Measurements from ENCODE around the gene ERFE. TPM values are rescaled to one million over a fixed set of nuclear protein-coding genes. Genes with fewer than 3 reads are reported as not detected.

Gene ERFE
- total RNA-seq, 1 experiment from 2014 or later: 10.3 TPM

- no peak for ATAC-seq
- CTCF ChIA-PET: no interaction called here
These were observed 12.9 kb upstream of the ERFE start for GRCh38 chr2:238145851-238146250.

DNA sequence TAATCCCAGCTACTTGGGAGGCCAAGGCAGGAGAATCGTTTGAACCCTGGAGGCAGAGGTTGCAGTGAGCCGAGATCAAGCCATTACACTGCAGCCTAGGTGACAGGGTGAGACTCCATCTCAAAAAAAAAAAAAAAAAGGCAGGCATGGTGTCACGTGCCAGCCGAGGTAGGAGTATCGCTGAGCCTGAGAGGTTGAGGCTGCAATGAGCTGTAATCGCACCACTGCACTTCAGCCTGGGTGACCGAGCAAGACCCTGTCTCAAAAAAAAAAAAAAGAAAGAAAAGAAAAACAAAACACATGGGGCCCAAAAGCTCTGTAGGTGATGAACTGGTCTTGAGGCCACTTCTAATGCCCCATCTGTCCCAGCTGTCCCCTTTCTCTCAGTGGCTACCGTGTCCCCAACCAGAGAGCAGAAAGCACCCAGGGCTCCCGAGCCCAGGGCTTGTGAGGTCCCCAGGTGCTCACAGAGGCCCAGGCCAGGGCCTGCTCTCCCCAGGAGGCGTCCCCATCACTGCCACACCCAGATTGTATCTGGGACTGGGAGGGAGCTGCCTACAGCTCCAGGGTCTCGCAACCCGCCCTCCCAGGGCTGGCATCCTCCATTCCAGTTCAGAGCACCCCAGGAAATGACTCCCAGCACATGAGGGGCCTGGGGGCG, 11.8 kb upstream of the ERFE start:
- no TSS peak for BruUV-seq (replicated peaks)
- intact Hi-C loops (cut with micrococcal nuclease; ENCODE audit: unreplicated experiment) (no loop called here), in situ Hi-C loops (cut with HindIII; ENCODE audit: low pct_unique_long_range_greater_than_20kb, low sequenced_read_pairs) (no loop called here)
- ChIA-PET CTCF (interaction anchor here (0.7 kb wide), 1 partner anchor 117 kb away, joined by 4 read pairs; no protein-coding TSS in a partner anchor), POLR2A (interaction anchor here (0.6 kb wide), 1 partner anchor 1057 kb away, joined by 6 read pairs; no protein-coding TSS in a partner anchor)
- H3K36me3 ChIP-seq (ENCODE audit: control insufficient read depth, insufficient read depth, low read length): no peaks in the 10 kb centered on the region
- no peak overlapping the region for H3K27ac ChIP-seq (ENCODE audit: low read length)
- DNase-seq (ENCODE audit: low read depth, low spot score) (no peak), ATAC-seq (no peak)
- no peak overlapping the region for H3K4me3 ChIP-seq (ENCODE audit: low read depth in 2 of 2, low read length in 2 of 2)
- no peaks in the 10 kb centered on the region for H3K27me3 ChIP-seq (ENCODE audit: control insufficient read depth, insufficient read depth, low read length)
- no peaks in the 10 kb centered on the region for H3K9me3 ChIP-seq (ENCODE audit: control insufficient read depth, insufficient read depth, low read depth, low read length)
- peaks cover 19% of the 10 kb centered on the region for H3K4me1 ChIP-seq (ENCODE audit: control insufficient read depth, insufficient read depth, low read length)
- no peak for TF ChIP-seq CTCF (IDR thresholded peaks at IDR 0.05)
- no peak for TF ChIP-seq SIN3A (IDR thresholded peaks at IDR 0.05; ENCODE audit: borderline replicate concordance, insufficient read depth, low read depth, low read length)
- no peak for TF ChIP-seq TCF7L2 (IDR thresholded peaks at IDR 0.05; ENCODE audit: low read depth, low read length)
- no peak for TF ChIP-seq REST (IDR thresholded peaks at IDR 0.05; ENCODE audit: insufficient read depth in 1 of 2, low read depth in 2 of 2, low read length in 1 of 2)
- TF ChIP-seq POLR2AphosphoS5 (IDR thresholded peaks at IDR 0.05; ENCODE audit: low read depth, low read length): no peak

More at GRCh38 chr2:238145851-238146250, 12.9 kb upstream of the ERFE start:
- BruUV-seq (replicated peaks): no TSS peak
- Histone ChIP-seq H3K27me3 (ENCODE audit: control insufficient read depth, insufficient read depth, low read length) (no peaks in the 10 kb centered on the region), H3K27ac (ENCODE audit: low read length) (no peak overlapping the region), H3K4me1 (ENCODE audit: control insufficient read depth, insufficient read depth, low read length) (peaks cover 27% of the 10 kb centered on the region), H3K4me3 (ENCODE audit: low read depth in 2 of 2, low read length in 2 of 2) (no peak overlapping the region), H3K36me3 (ENCODE audit: control insufficient read depth, insufficient read depth, low read length) (no peaks in the 10 kb centered on the region), H3K9me3 (ENCODE audit: control insufficient read depth, insufficient read depth, low read depth, low read length) (no peaks in the 10 kb centered on the region)
- intact Hi-C loops (cut with micrococcal nuclease; ENCODE audit: unreplicated experiment): no loop called here
- DNase-seq (ENCODE audit: low read depth, low spot score): no peak
- TF ChIP-seq CTCF (IDR thresholded peaks at IDR 0.05) (no peak), SIN3A (IDR thresholded peaks at IDR 0.05; ENCODE audit: borderline replicate concordance, insufficient read depth, low read depth, low read length) (no peak), REST (IDR thresholded peaks at IDR 0.05; ENCODE audit: insufficient read depth in 1 of 2, low read depth in 2 of 2, low read length in 1 of 2) (no peak), TCF7L2 (IDR thresholded peaks at IDR 0.05; ENCODE audit: low read depth, low read length) (no peak), POLR2AphosphoS5 (IDR thresholded peaks at IDR 0.05; ENCODE audit: low read depth, low read length) (no peak)
- POLR2A ChIA-PET: no interaction called here
- in situ Hi-C loops (cut with HindIII; ENCODE audit: low pct_unique_long_range_greater_than_20kb, low sequenced_read_pairs): no loop called here
